Stimulated activated CD4-positive, alpha-beta T cell treated with anti-CD3 and anti-CD28 coated beads, Interleukin-12 subunit alpha, Interleukin-12 subunit beta, amount 100 ng/mL, for 24 hours (primary cell): Measurements from ENCODE around the gene CDH4.

Experiments
- DNase-seq, 2 experiments: peaks; one replicate each; pipeline ENCODE4 v3.0.0-alpha.2; 2020; ENCODE audit warnings: low read depth in 2 of 2

The CDH4 gene

GRCh38 chr20:61580958-61581824 is 329.1 kb downstream of the CDH4 start:
- DNase-seq: no peak

- no peak for DNase-seq
These were observed 329.7 kb downstream of the CDH4 start for GRCh38 chr20:61581825-61582188.

DNA sequence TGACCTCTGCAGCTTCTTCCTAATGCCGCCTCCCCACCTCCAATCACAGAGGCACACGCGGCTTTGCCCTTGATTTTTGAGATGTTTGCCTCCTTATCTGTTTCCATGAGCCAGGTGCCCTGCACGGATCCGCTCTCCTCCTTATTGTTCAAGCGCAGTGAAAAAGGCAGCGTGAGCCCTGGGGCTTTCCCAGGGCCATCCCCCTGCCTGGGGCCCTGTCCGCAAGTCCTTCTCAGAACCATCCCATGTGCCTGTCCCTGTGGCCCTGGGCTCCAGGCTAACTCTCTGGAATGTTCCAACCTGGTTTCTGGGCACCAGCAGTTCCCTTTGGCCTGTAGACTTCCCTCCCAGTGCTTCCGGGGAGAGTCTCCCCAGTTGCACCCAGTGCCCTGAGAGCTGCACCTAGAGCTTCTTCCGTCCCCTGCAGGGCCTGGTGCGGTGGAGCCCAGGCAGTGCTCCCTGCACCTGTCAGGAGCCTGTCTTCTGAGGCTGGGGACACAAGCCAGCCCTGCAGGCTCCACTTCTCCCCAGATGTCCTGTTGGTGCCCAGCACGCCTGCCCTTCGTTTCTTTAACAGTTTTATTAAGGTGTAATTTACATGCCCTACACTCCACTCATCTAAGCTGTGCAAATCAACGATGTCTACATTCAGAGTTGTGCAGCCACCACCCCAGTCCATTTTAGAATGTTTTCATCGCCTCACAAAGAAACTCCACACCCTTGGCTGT is 330.3 kb downstream of the CDH4 start:
- DNase-seq: no peak

- no peak for DNase-seq
These were observed 331.3 kb downstream of the CDH4 start for GRCh38 chr20:61583356-61583755.

DNA sequence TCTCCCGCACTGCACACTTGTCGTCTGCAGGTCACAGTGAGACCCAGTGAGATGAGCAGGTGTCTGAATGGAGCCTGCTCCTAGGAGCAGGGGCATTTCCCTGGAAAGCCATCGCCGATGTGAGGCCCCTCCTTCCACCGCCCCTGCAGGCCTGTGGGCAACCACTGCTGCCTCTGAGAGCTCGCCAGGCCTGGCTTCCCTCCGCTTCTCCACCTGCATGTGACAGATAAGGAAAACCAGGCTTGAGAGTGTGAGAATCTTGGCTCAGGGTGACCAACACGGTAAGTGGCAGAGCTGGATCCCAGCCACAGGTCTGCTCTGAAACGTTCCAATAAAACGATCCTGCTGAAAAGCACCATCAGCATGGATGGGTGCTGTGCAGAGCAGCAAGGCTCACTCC is 332.8 kb downstream of the CDH4 start:
- DNase-seq: no peak

- DNase-seq: no peak
These were observed 333.7 kb downstream of the CDH4 start for GRCh38 chr20:61585764-61586163.

DNA sequence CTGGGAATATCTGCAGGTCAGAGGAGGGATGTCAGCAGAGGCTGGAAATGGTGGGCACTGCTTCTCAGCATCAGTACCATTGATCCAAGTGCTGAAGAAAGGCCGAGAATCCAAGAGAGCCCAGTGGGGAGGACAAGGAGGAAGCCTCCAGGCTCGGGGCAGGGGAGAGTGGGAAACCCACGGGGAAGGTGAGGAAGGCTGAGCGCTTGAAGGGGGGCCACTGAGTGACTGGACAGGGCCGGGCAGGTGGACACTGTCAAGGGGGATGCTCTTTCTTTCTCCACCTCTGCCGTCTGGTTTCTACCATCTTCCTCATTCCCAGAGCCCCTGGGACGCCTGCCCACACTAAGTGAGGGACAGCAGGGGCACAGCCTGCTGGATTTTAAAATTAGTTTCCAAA is 335.0 kb downstream of the CDH4 start:
- no peak for DNase-seq

DNA sequence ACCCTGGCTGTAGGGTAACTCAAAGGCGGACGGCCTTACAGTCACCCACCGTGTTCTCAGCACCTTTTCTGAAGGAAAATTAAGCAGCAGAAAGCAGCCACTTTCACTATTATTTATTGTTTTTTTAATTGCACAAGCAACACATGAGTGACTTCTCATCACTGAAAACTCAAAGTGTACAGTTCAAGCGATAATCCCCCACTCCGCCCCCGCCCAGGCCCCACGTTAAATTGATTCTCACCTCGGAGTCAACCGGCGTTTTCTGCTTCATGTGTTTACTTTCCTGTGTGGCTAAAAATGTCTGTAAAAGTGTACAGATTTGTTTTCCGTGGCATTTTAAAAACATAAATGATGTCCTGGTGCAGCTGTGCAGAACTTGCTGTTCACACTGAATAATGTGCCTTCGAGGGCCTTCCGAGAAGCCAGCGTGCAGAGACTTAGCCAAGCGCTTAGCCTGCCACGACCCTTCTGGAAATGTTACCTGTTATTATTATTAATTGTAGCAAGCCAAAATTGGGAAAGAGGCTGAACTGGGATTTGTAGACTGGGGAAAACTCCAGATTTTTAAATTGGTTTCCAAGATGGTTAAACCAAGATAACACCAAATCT is 335.7 kb downstream of the CDH4 start:
- no peak for DNase-seq

- DNase-seq: no peak
These were observed 336.6 kb downstream of the CDH4 start for GRCh38 chr20:61588411-61589385.

GRCh38 chr20:61590236-61590635 is 338.2 kb downstream of the CDH4 start:
- no peak for DNase-seq

- DNase-seq: no peak
These were observed 341.5 kb downstream of the CDH4 start for GRCh38 chr20:61593516-61593915.

DNA sequence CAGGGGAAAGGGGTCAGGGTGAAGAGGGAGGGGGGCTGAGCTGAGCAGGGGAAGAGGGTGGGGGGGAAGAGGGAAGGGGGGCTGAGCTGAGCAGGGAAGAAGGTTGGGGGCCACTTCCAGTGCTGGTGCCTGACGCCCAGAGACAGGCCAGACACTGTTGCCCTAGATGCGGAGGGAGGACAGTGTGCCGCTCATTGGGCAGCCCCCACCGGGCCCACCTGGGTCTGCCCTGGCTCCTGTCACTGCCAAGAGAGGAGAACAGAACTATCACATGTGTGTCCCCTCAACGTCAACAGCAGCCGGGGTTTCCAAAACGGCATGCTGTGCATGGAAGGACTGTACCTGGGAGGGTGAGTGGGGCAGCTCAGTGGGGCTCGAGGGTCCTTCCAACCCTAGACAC is 342.1 kb downstream of the CDH4 start:
- DNase-seq: no peak

DNA sequence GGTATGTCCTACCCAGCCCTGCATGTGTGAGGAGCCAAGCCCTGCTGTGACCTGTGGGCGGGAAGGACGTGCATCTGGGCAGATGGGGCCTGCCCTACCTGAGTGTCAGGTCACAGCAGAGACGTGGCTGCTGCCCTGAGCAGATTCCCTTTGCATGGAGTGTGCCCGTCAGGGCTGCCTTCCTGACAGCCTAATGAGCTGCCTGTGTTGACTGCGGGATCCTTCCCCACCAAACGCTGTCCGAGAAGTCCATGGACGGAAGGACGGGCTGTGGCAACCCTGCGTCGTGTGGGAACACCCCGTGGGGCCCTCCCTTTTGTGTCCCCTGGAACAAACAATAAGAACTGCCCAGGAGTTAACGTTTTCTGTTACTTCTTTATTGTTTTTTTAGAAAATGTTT is 343.2 kb downstream of the CDH4 start:
- no peak for DNase-seq

GRCh38 chr20:61596687-61597330 is 344.7 kb downstream of the CDH4 start:
- no peak for DNase-seq

GRCh38 chr20:61597996-61598395 is 345.9 kb downstream of the CDH4 start:
- no peak for DNase-seq

DNA sequence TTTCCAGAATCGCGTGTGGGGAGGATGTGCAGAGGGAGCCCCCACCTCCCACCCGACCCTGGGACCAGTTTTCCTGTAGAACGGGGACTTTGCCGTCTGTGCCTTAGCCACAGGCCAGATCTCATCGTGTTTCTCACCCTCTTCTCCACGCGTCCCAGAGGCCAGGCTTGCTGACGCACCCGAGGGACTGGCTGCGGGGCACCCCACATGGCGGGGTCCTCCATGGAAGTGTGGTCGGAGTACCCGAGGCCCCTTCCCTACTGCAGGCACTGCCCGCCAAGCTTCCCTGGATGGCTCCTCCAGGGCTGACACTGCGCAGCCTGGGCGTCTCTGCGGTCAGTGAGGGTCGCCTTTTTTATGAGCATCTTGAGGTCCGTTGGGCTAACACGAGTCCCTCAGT is 346.5 kb downstream of the CDH4 start:
- no peak for DNase-seq

- no peak for DNase-seq
These were observed 347.0 kb downstream of the CDH4 start for GRCh38 chr20:61599061-61599531.

DNA sequence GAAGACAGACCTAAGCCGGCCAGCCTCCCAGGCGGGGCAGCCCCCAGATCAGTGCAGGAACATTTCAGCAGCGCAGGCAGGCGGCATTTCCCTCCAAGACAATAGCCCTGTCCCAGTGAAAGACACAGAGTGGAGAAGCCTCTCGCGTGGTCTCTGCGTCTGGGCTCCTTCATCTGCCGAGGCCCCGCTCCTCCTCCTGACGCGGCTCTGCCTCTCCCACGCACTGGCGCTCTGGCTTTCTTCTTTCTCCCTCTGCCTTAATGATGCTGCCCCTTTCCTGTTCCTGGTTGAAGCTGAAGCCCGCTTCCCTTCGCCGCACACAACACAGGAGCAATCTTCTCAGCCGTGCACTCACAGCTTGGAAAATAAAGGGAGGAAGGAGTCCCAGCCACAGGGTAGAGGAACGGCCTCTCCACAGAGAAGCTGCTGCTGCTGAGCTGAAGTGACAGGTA is 347.5 kb downstream of the CDH4 start:
- DNase-seq: no peak

DNA sequence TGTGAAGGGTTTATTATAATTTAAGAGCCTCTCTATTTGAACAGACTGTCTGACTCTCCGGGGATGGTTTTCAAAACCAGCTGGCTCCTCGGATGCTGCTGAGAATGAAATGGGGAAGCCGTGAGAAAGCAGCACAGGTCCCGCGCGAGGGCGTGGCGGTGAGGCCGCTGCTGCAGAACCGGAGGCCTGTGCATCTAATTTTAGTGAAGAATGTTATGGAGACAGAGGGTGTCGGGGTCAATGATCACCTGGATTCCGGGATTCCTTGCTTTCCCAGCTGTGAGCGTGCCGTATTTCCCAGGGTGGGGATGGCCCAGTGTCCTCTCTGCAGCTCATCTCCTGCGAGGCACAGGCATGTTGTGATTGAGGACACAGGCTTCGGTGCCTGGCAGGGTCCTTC is 348.0 kb downstream of the CDH4 start:
- DNase-seq: no peak

DNA sequence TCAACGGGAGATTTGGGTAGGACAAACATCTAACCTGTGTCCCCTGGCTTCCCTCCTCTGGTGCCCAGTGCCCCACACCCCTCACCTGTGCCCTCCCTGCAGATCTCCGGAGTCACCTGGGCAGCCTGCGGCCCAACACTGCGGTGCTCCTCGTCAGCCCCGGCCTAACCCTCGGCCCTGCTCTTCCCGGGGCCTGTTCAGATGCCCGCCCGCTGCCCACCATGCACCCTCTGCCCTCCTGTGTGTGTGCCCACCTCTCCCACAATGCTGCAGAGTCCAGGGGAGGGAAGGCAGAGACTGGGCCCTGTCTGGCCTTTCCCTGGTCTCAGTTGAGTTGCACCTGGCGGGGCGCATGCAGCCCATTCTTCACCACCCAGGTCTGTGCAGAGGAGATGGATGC is 349.3 kb downstream of the CDH4 start:
- DNase-seq: no peak

DNA sequence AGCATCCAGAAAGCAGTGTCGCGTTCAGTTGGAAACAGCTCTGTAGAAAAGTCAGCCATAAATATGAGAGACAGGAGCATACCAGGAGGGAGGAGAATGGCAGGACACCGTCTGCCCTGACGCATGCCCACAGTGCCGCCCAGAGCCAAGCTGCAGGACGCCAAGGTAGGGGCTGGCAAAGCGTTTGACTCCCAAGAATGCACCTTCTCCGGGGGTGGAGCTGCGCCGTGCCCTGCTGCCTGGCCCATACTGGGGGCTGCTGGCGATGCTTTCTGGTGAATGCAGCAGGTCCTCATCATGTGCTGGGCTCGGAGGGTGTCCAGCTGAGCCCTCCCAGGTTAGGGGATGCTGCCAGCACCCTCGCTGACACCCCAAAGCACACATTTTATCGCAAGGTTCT is 349.8 kb downstream of the CDH4 start:
- no peak for DNase-seq
